NCI-H2196 (cell line): ENCODE data around the gene EPHB1.

ENCODE experiments used
- DNase-seq: peaks from one replicate; lab custom pipeline; 2025; ENCODE audit not compliant: unreplicated experiment; lab: John Stamatoyannopoulos, UW

Gene EPHB1

GRCh38 chr3:134807189-134807588 is 12.1 kb downstream of the EPHB1 start:
- no peak for DNase-seq

- no peak for DNase-seq
These were observed 13.8 kb downstream of the EPHB1 start for GRCh38 chr3:134808835-134809234.

- peak; percentile 29 for DNase-seq
These were observed 14.5 kb downstream of the EPHB1 start for GRCh38 chr3:134809427-134810051.

- no peak for DNase-seq
These were observed 15.0 kb downstream of the EPHB1 start for GRCh38 chr3:134810052-134810435.

GRCh38 chr3:134810850-134811249 is 15.8 kb downstream of the EPHB1 start:
- no peak for DNase-seq

- no peak for DNase-seq
These were observed 18.6 kb downstream of the EPHB1 start for GRCh38 chr3:134813618-134814017.

GRCh38 chr3:134815519-134815918 is 20.5 kb downstream of the EPHB1 start:
- DNase-seq, result no peak

GRCh38 chr3:134816623-134817022 is 21.6 kb downstream of the EPHB1 start:
- no peak for DNase-seq

- DNase-seq, result no peak
These were observed 22.2 kb downstream of the EPHB1 start for GRCh38 chr3:134817297-134817696.

- DNase-seq, result no peak
These were observed 25.9 kb downstream of the EPHB1 start for GRCh38 chr3:134820994-134821393.

- DNase-seq, result no peak
These were observed 27.0 kb downstream of the EPHB1 start for GRCh38 chr3:134822090-134822489.

- DNase-seq, result no peak
These were observed 28.6 kb downstream of the EPHB1 start for GRCh38 chr3:134823679-134824078.

- peak; percentile 64 for DNase-seq
These were observed 29.7 kb downstream of the EPHB1 start for GRCh38 chr3:134824791-134825190.

GRCh38 chr3:134827213-134827612 is 32.2 kb downstream of the EPHB1 start:
- DNase-seq, result no peak

- no peak for DNase-seq
These were observed 34.7 kb downstream of the EPHB1 start for GRCh38 chr3:134829721-134830120.

GRCh38 chr3:134832585-134832984 is 37.5 kb downstream of the EPHB1 start:
- DNase-seq, result no peak

- no peak for DNase-seq
These were observed 38.5 kb downstream of the EPHB1 start for GRCh38 chr3:134833453-134834163.

- DNase-seq, result no peak
These were observed 41.9 kb downstream of the EPHB1 start for GRCh38 chr3:134836921-134837320.

GRCh38 chr3:134838599-134838998 is 43.5 kb downstream of the EPHB1 start:
- no peak for DNase-seq

- no peak for DNase-seq
These were observed 44.4 kb downstream of the EPHB1 start for GRCh38 chr3:134839422-134839821.

- DNase-seq, result no peak
These were observed 44.9 kb downstream of the EPHB1 start for GRCh38 chr3:134839990-134840389.

GRCh38 chr3:134840459-134840858 is 45.4 kb downstream of the EPHB1 start:
- no peak for DNase-seq

- no peak for DNase-seq
These were observed 51.0 kb downstream of the EPHB1 start for GRCh38 chr3:134846084-134846483.
